OCI-LY1 (cell line): Measurements from ENCODE around the gene ARHGAP33.

Experiments
- CTCF ChIP-seq: fragments of 200-600 bp; sonication (generic), shearing (Covaris generic); IDR thresholded peaks from 2 replicates; pipeline ENCODE4 v1.5.1; 2017; ENCODE audit warnings: mild to moderate bottlenecking, antibody characterized with exemption, low read length, moderate library complexity, mixed read lengths
- EZH2 ChIP-seq: fragments of 200-600 bp; sonication (generic), shearing (Covaris generic); IDR thresholded peaks from 2 replicates; pipeline ENCODE4 v1.8.0; 2017; ENCODE audit warnings: borderline replicate concordance, mixed run types, mild to moderate bottlenecking, antibody characterized with exemption, low read length, moderate library complexity, mixed read lengths

GRCh38 chr19:35783469-35784434, 8.4 kb downstream of the ARHGAP33 start:
- TF ChIP-seq CTCF = no peak
- TF ChIP-seq EZH2 = no peak
